Measurements from ENCODE around the gene SRR.
"Not testable (repeated sequence)": the region's sequence is repeated elsewhere in the genome, so short reads cannot be mapped to it uniquely, and the experiment has no call there.

Gene SRR

GRCh38 chr17:2295575-2295974, 8.2 kb upstream of the SRR start:
- DNase-seq, result no peak

GRCh38 chr17:2297023-2297422, 6.7 kb upstream of the SRR start:
- DNase-seq, result no peak

- DNase-seq, result no peak
These were observed 4.6 kb upstream of the SRR start for GRCh38 chr17:2299136-2299535.

GRCh38 chr17:2299756-2300155, 4.0 kb upstream of the SRR start:
- DNase-seq, result no peak

- no peak for DNase-seq
These were observed 959 bp upstream of the SRR start for GRCh38 chr17:2302778-2303203.

DNA sequence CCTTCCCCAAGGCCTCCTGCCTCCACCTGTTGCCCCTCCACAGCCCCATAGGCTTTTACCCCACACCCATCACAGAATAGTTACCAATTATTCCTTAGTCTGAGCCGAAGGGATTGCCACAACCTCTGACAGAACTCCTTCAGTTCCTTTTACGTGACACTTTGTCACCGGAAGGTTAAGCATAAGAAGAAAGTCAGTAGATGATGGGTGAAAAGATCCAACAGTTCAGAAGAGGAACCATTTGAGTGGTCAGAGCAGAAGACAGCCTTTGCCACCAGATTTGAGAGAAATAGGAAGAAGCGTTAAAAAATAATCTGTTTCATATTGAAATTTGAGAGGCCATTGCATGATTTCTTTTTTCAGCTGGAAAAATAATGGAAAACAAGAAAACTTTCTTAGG, 1.2 kb downstream of the SRR start:
- DNase-seq, result no peak

GRCh38 chr17:2309338-2310154, 5.8 kb downstream of the SRR start:
- no peak for DNase-seq

DNA sequence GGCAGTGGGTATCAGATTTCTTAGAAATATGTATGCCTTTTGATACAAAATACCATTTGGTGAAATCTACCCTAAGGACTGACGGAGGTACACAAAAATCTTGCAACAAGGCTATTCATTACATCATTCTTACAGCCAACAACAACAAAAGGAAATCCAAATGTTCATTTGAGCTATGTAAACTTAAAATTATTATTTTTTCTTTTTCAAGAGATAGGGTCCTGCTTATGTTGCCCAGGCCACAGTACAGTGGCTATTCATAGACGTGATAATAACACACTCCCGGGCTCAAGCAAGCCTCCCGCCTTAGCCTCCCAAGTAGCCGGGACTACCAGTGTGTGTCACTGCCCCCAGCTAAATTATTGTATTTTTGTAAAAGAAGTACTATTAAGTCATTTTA, 9.0 kb downstream of the SRR start:
- no peak for DNase-seq

- DNase-seq, result not testable (repeated sequence)
These were observed 13.1 kb downstream of the SRR start for GRCh38 chr17:2316916-2317205.

DNA sequence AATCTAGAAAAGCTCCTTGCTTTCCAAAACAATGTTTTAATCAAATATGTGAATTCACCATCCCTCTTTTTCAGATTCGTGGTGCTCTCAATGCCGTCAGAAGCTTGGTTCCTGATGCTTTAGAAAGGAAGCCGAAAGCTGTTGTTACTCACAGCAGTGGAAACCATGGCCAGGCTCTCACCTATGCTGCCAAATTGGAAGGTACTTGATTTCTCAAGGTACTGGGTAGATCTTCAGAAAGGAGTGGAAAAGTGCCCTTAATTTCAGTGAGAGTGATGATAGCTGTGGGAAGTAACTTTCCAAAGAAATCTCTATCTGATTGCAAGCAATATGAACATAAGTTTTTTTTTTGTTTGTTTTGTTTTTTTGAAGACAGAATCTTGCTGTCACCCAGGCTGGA, 14.0 kb downstream of the SRR start:
- DNase-seq, result no peak

- no peak for DNase-seq
These were observed 15.3 kb downstream of the SRR start for GRCh38 chr17:2319051-2319450.

DNA sequence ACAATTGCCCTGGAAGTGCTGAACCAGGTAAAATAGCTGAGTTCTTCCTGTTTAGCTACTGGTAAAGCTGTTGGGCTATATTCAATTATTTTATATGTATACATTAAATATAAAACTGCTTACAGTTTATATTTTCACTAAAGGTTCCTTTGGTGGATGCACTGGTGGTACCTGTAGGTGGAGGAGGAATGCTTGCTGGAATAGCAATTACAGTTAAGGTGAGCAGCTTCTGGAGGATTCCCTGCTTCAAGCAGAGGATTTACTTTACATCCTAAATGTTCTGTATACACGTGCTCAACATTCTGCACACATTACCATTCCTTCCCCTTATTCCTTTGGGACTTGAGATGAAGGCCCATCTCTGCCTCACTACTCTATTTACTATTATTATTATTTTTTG, 17.6 kb downstream of the SRR start:
- DNase-seq, result no peak

DNA sequence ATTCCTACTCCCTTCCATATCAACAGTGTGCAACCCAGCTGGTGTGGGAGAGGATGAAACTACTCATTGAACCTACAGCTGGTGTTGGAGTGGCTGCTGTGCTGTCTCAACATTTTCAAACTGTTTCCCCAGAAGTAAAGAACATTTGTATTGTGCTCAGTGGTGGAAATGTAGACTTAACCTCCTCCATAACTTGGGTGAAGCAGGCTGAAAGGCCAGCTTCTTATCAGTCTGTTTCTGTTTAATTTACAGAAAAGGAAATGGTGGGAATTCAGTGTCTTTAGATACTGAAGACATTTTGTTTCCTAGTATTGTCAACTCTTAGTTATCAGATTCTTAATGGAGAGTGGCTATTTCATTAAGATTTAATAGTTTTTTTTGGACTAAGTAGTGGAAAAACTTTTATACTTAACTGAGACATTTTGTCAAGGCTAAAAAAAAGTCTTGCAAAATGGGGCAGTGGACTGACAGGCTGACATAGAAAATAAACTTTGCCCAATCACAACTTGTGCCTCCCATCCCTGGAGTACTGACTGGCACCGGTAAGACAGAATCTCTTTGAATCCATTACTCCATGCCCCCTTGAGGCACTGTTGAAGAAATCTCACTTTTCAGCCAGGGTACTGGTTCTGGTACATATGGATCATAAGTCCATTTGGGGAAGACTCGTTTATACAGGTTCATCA, 20.0 kb downstream of the SRR start:
- DNase-seq, result no peak

GRCh38 chr17:2331303-2331702, 27.6 kb downstream of the SRR start:
- no peak for DNase-seq

DNA sequence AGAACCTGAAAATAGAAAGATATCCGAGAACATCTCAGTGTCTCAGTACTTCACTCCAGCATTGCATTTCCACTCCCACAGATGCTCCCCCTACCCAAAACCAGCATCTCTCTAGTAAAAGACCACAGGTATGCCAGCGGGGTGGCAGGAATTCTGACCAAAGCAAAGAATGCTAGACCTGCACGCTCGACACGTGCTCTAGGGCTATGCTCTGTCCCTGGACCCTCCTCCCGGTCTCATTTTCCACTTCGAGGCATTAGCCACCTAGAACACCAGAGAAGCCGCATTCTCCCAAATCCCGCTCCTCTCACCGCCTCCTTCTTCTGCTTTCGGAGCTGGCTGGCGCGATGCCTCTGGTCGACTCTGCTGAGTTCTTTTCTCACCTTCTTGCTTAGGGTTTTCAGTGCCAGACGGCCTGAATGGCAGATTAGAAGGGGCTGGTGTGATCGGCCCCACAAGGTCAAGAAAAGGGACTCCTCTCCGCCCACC, 32.0 kb downstream of the SRR start:
- DNase-seq, result no peak

- DNase-seq, result peak; percentile 97
These were observed 32.6 kb downstream of the SRR start, which contains the start of gene TSR1 for GRCh38 chr17:2336215-2336851. Gene TSR1 (minus strand): TSS chr17:2336457. CDS start chr17:2336427, 30 bp downstream.

GRCh38 chr17:2336852-2337543, 33.2 kb downstream of the SRR start, which contains the start of gene SGSM2:
Gene SGSM2 (plus strand): TSS chr17:2337501. CDS start chr17:2337689, 188 bp downstream.
- peak; percentile 90 for DNase-seq

DNA sequence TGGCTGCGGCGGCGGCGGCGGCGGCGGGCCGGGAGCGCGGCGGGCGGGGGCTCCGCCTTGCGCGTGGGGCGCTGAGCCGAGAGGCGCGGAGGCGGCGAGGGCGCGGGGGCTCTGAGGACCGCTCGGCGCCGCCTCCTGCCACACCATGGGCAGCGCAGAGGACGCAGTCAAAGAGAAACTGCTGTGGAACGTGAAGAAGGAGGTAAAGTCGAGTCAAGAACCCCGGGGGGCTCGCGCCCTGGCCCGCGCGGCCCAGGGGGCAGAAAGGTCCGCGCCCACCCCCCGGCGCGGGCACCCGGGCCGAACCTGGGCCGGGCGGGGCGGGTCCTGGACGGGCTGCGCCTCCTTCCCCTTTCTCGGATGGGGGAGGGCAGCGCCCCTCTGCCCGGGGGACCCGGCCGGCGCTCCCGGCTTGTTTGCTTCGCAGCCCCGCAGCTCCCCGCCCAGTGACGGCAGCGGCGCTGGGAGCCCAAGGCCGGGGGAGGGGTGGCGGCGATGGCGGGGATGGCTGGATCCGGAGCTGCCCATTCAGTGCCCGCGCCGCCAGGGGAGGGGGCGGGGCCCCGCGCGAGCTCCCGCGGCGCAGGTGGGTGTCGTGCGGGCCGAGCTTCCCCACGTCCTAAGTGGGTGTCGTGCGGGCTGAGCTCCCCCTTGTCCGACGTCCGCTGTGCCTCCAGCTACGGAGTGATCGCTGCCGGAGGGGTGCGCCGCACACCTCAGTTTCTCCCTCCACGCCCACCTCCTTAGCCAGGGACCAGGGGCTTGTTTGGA, 34.0 kb downstream of the SRR start:
- DNase-seq, result peak; percentile 86

DNA sequence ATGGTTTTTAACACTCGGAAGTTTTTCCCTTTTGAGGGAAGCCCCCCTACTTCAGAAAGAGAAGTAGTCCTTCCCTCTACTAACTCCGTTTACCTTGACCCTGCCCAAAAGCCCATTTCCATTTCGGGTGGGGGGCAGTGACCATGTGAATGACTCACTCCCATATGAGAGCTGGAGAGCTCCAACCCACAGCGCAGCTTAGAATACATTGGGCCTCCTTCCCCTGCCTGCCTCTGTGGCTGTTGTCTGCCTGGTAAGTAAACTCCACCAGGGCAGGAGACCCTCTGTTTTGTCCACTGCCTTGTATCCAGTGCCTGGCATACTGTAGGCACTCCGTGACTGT, 34.5 kb downstream of the SRR start:
- DNase-seq, result no peak

GRCh38 chr17:2343421-2343820, 39.7 kb downstream of the SRR start:
- peak; percentile 78 for DNase-seq

DNA sequence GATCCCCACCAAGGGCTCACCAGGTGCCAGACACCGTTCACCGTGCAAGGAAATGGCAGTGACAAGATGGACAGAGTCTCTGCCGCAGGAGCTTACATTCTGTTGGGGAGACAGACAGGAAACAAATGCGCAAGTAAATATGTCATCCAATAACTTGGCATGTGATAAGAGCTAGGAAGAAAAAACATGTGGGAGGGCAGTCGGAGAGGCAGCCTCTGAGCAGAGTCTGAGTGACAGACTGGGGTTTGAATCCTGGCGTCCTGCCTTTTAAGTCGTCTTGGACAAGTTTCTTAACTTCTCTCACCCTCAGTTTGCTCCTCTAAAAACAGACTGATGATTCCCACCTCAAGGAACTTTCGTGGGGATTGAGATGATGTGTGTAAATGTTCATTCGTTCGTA, 40.8 kb downstream of the SRR start:
- DNase-seq, result no peak

DNA sequence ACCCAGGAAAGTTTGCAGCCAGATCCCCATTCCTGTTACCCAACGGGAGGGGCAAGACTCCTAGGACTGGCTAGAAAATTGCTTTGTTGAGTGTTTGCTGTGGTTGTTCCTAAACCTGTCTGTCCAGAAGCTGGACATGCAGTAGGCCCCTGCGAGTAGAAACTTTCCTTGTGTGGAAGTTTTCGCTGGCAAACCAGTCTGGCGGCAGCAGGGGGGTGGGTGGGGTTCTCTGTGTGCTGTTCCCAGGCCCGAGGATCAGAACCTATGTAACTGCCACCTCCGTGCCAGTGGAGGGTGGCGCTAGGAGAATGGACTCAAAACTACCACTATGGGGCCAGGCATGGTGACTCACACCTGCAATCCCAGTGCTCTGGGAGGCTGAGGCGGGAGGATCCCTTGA, 42.7 kb downstream of the SRR start:
- DNase-seq, result no peak
